A673 (cell line): Measurements from ENCODE around the gene PGF.

Source experiments
- EZH2 ChIP-seq: fragments of 200-600 bp; sonication (generic); IDR thresholded peaks from 2 replicates; pipeline ENCODE4 v1.6.1; 2017; ENCODE audit warnings: borderline replicate concordance, low read depth, mild to moderate bottlenecking, mixed read lengths, antibody characterized with exemption, low read length; ENCODE audit not compliant: poor library complexity, severe bottlenecking
- TF ChIP-seq, protein P1 (sequence below): fragments of 300-800, 200-600 bp; sonication (generic); conservative IDR thresholded peaks from 2 replicates; pipeline ENCODE4 v1.5.1; 2017; ENCODE audit warnings: low read depth, mild to moderate bottlenecking, antibody characterized with exemption, low read length, moderate library complexity, mixed read lengths

- TF ChIP-seq, protein P1, sequence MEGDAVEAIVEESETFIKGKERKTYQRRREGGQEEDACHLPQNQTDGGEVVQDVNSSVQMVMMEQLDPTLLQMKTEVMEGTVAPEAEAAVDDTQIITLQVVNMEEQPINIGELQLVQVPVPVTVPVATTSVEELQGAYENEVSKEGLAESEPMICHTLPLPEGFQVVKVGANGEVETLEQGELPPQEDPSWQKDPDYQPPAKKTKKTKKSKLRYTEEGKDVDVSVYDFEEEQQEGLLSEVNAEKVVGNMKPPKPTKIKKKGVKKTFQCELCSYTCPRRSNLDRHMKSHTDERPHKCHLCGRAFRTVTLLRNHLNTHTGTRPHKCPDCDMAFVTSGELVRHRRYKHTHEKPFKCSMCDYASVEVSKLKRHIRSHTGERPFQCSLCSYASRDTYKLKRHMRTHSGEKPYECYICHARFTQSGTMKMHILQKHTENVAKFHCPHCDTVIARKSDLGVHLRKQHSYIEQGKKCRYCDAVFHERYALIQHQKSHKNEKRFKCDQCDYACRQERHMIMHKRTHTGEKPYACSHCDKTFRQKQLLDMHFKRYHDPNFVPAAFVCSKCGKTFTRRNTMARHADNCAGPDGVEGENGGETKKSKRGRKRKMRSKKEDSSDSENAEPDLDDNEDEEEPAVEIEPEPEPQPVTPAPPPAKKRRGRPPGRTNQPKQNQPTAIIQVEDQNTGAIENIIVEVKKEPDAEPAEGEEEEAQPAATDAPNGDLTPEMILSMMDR = no peak
- TF ChIP-seq EZH2 = no peak
Observed at GRCh38 chr14:74973003-74973653, 17.7 kb upstream of the PGF start.
